ENCODE data around the gene PFDN6.

GRCh38 chr6:33243476-33243875, 45.9 kb upstream of the PFDN6 start:
- no peak for TF ChIP-seq SUZ12 (IDR thresholded peaks at IDR 0.05)
- no peak for TF ChIP-seq ELF4 (IDR thresholded peaks at IDR 0.05)
- no peak for TF ChIP-seq SP1 (IDR thresholded peaks at IDR 0.05)
- no peak for TF ChIP-seq ARNT (IDR thresholded peaks at IDR 0.05)
- TF ChIP-seq TARDBP (IDR thresholded peaks at IDR 0.05) = no peak
- TF ChIP-seq L3MBTL2 (conservative IDR thresholded peaks at IDR 0.05) = no peak
- no peak for TF ChIP-seq BHLHE40 (IDR thresholded peaks at IDR 0.05; ENCODE audit: borderline replicate concordance)
- no peak for TF ChIP-seq PKNOX1 (IDR thresholded peaks at IDR 0.05)
- no peak for TF ChIP-seq FOXA1 (IDR thresholded peaks at IDR 0.05)
- no peak for TF ChIP-seq CTBP1 (IDR thresholded peaks at IDR 0.05; ENCODE audit: borderline replicate concordance)
- TF ChIP-seq FOXK2 (IDR thresholded peaks at IDR 0.05) = no peak
- TF ChIP-seq LEF1 (IDR thresholded peaks at IDR 0.05; ENCODE audit: borderline replicate concordance) = no peak
- no peak for TF ChIP-seq NFRKB (IDR thresholded peaks at IDR 0.05)
